ENCODE measurements around the gene TAF6. TPM values are rescaled to one million over a fixed set of nuclear protein-coding genes. Genes with fewer than 3 reads are reported as not detected.

The TAF6 gene
- total and polyA plus RNA-seq, 10 donors: 16.5 to 44.0 (median 36.2) TPM

DNA sequence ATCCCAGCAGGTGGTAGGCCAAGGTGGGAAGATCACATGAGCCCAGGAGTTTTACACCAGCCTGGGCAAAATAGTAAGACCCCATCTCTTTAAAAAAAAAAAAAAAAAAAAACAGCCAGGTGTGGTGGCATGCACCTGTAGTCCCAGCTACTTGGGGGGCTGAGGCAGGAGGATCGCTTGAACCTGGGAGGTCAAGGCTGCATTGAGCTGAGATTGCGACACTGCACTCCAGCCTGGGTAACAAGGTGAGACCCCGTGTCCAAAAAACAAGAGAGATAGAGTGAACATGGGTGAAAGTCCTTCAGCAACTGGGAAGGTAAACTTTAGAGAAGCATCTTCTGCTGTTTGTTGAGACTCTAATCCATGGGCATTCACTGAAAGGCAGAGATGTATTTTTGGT is 23.3 kb upstream of the TAF6 start:
- peaks cover 0 to 30% (median 12%) of the 10 kb centered on the region in 6 donors for H3K4me1 ChIP-seq
- 90 to 99% (median 94%) methylated on average over 3 of the region's 3 CpGs for WGBS, 5 donors
- no peaks in the 10 kb centered on the region for H3K27me3 ChIP-seq (replicated peaks in 1 of 7)
- intact Hi-C loops (cut with DNase I; ENCODE audit: low total_unique reads): no loop called here
- no peaks in the 10 kb centered on the region for H3K9me3 ChIP-seq
- TF ChIP-seq POLR2A (IDR thresholded peaks at IDR 0.05) (no peak), POLR2AphosphoS5 (IDR thresholded peaks at IDR 0.05) (no peak)
- TF ChIP-seq, protein P1, sequence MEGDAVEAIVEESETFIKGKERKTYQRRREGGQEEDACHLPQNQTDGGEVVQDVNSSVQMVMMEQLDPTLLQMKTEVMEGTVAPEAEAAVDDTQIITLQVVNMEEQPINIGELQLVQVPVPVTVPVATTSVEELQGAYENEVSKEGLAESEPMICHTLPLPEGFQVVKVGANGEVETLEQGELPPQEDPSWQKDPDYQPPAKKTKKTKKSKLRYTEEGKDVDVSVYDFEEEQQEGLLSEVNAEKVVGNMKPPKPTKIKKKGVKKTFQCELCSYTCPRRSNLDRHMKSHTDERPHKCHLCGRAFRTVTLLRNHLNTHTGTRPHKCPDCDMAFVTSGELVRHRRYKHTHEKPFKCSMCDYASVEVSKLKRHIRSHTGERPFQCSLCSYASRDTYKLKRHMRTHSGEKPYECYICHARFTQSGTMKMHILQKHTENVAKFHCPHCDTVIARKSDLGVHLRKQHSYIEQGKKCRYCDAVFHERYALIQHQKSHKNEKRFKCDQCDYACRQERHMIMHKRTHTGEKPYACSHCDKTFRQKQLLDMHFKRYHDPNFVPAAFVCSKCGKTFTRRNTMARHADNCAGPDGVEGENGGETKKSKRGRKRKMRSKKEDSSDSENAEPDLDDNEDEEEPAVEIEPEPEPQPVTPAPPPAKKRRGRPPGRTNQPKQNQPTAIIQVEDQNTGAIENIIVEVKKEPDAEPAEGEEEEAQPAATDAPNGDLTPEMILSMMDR (IDR thresholded peaks at IDR 0.05 in 8 of 11, conservative IDR thresholded peaks at IDR 0.05 in 3 of 11): no peak
- DNase-seq: no peak
- H3K4me3 ChIP-seq: no peak overlapping the region
- H3K36me3 ChIP-seq: no peaks in the 10 kb centered on the region
- peak overlapping the region in 2 of 8 donors; percentile 64 to 79 for H3K27ac ChIP-seq

DNA sequence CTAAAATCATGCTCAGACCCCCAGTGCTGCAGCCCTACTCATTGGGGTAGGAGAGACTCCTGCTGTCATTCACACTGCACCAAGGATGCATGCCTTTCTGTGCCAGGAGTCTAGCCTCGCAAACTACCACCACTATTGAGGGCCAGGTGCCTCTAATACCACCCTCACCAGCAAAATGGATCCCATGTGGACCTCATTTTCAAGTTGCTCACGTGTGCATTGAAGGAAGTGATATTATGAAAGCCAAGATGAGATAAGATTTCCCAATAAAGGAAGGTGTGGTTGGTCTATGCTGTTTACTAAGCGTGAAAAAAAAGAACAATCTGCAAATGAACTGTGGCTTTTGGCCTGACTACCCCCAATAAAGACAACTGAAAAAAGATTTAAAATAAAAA is 22.4 kb upstream of the TAF6 start:
- Histone ChIP-seq H3K9me3 (no peaks in the 10 kb centered on the region), H3K36me3 (no peaks in the 10 kb centered on the region), H3K4me1 (peaks cover 0 to 30% (median 12%) of the 10 kb centered on the region in 6 donors), H3K27me3 (replicated peaks in 1 of 7) (no peaks in the 10 kb centered on the region), H3K4me3 (peak overlapping the region in 1 of 8 donors; percentile 11), H3K27ac (peak overlapping the region in 4 of 8 donors; percentile 36 to 79 (median 56))
- no peak for TF ChIP-seq POLR2A (IDR thresholded peaks at IDR 0.05)
- TF ChIP-seq POLR2AphosphoS5 (IDR thresholded peaks at IDR 0.05): no peak
- TF ChIP-seq, protein P1 (IDR thresholded peaks at IDR 0.05 in 8 of 11, conservative IDR thresholded peaks at IDR 0.05 in 3 of 11): no peak
- DNase-seq: no peak
- 41 to 54% (median 49%) methylated on average over 3 of the region's 3 CpGs for WGBS, 5 donors
- intact Hi-C loops (cut with DNase I; ENCODE audit: low total_unique reads): no loop called here

DNA sequence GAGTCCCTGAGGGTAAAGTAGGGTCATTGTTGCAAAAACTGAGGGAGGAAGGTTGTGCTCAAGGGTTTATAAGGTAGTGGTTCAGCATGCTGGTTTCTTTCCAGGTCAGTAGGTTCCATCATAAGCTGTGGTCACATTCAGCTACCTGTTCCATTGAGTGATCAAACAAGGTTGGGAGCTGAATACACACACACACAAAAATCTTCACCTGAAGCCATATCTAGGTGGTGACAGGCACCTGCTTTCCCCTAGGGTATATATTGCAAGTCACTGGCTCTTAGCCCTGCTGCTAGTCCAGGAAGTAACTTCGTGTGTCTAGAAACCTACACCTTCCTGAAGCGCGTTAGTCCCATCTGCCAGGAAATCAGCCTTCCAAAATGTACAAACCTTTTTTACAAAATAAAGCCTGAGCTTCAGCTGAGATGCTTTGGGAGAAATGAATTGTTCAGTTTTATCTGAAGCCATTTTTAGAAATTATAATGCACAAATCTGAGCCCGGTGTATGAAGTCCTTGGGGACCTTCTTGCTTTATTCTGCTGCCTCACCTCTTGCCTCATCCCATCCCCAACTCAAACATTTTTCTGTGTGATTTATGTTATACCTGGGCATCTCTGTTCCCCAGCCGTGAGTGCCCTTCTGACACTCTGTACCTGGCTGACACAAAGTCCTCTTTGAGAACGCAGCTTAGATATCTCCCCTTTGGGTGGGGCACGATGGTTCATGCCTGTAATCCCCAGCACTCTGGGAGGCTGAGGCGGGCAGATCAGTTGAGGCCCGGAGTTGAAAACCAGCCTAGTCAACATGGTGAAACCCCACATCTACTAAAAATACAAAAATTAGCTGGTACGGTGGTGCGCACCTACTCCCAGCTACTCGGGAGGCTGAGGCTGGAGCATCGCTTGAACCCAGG is 18.9 kb upstream of the TAF6 start:
- H3K27ac ChIP-seq: peak overlapping the region in 2 of 8 donors; percentile 22

More for the DNA sequence above, 18.9 kb upstream of the TAF6 start:
- DNase-seq: peak; percentile 23
- intact Hi-C loops (cut with DNase I; ENCODE audit: low total_unique reads): loop anchor here (10.0 kb wide), 2 partner anchors 87 to 207 kb away; no protein-coding TSS in a partner anchor
- no peak overlapping the region for H3K4me3 ChIP-seq
- H3K27me3 ChIP-seq (replicated peaks in 1 of 7): no peaks in the 10 kb centered on the region
- H3K4me1 ChIP-seq: peaks cover 0 to 27% (median 12%) of the 10 kb centered on the region in 6 donors
- TF ChIP-seq POLR2AphosphoS5 (IDR thresholded peaks at IDR 0.05) (no peak), POLR2A (IDR thresholded peaks at IDR 0.05) (no peak)
- TF ChIP-seq, protein P1 (IDR thresholded peaks at IDR 0.05 in 8 of 11, conservative IDR thresholded peaks at IDR 0.05 in 3 of 11): no peak
- H3K36me3 ChIP-seq: no peaks in the 10 kb centered on the region
- WGBS, 5 donors: 70 to 72% (median 71%) methylated on average over 13 of the region's 13 CpGs
- no peaks in the 10 kb centered on the region for H3K9me3 ChIP-seq

All from spleen (tissue), 11 donors.